ENCODE results near the gene SMPD3. TPM values are rescaled to one million over a fixed set of nuclear protein-coding genes. Genes with fewer than 3 reads are reported as not detected.

Gene SMPD3
- total and polyA plus RNA-seq, 2 donors (not counting 3 experiments of a cell fraction or from before 2014, with no cell fraction given), result not detected

DNA sequence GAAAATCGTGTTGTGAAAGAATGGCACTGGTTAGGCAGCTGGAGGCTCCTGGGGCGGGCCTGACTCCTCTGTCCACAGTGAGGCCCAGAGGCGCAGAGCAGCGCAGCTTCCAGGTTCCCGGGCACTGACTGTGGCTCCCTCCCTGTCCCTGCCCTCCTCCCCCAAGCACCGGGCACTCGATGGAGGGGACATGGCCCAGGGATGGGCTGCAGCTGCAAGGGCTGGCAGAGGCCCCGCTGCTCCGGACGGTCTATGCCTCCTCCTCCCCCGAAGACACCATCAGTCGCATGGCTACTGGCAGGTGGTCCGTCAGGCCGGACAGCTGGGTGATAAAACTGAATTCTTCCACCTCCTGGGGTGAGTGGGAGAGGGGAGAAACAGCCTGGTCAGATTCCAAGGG, 87.4 kb downstream of the SMPD3 start:
- intact Hi-C loops (cut with micrococcal nuclease), result no loop called here
- Histone ChIP-seq H3K36me3 (ENCODE audit: control insufficient read depth in 2 of 2, extremely low read depth in 1 of 2, insufficient read depth in 2 of 2, low read length in 2 of 2) (peaks cover 0 to 17% of the 10 kb centered on the region in 2 experiments), H3K27me3 (ENCODE audit: control insufficient read depth in 2 of 2, insufficient read depth in 2 of 2, low read length in 2 of 2) (no peaks in the 10 kb centered on the region), H3K27ac (ENCODE audit: insufficient read depth, low read depth, low read length) (no peak overlapping the region), H3K9me3 (replicated peaks; ENCODE audit: control insufficient read depth, insufficient read depth, low read length) (no peaks in the 10 kb centered on the region), H3K9me1 (replicated peaks; ENCODE audit: control insufficient read depth, extremely low read depth, insufficient read depth, low read length) (no peaks in the 10 kb centered on the region), H4K20me1 (replicated peaks; ENCODE audit: control insufficient read depth, extremely low read depth, insufficient read depth, low read length) (no peaks in the 10 kb centered on the region), H3K4me3 (replicated peaks in 1 of 3; ENCODE audit: insufficient read depth in 1 of 3, low read depth in 1 of 3, low read length in 3 of 3) (no peak overlapping the region), H2AFZ (ENCODE audit: low read depth, low read length) (no peak overlapping the region), H3K9ac (replicated peaks; ENCODE audit: extremely low read depth, insufficient read depth, low read length) (no peak overlapping the region), H3K79me2 (ENCODE audit: control insufficient read depth, insufficient read depth, low read length) (no peaks in the 10 kb centered on the region), H3K4me1 (ENCODE audit: control insufficient read depth, extremely low read depth, insufficient read depth, low read length) (no peaks in the 10 kb centered on the region), H3K4me2 (ENCODE audit: insufficient read depth, low read length) (no peak overlapping the region)
- ChIA-PET CTCF (interaction anchor here (1.4 to 1.8 kb wide), 2 partner anchors 36 to 99 kb away, joined by 5 read pairs; no protein-coding TSS in a partner anchor), POLR2A (no interaction called here)
- FAIRE-seq, result no peak
- no TSS peak for BruUV-seq (replicated peaks)
- TF ChIP-seq, protein P1, sequence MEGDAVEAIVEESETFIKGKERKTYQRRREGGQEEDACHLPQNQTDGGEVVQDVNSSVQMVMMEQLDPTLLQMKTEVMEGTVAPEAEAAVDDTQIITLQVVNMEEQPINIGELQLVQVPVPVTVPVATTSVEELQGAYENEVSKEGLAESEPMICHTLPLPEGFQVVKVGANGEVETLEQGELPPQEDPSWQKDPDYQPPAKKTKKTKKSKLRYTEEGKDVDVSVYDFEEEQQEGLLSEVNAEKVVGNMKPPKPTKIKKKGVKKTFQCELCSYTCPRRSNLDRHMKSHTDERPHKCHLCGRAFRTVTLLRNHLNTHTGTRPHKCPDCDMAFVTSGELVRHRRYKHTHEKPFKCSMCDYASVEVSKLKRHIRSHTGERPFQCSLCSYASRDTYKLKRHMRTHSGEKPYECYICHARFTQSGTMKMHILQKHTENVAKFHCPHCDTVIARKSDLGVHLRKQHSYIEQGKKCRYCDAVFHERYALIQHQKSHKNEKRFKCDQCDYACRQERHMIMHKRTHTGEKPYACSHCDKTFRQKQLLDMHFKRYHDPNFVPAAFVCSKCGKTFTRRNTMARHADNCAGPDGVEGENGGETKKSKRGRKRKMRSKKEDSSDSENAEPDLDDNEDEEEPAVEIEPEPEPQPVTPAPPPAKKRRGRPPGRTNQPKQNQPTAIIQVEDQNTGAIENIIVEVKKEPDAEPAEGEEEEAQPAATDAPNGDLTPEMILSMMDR (IDR thresholded peaks at IDR 0.05; ENCODE audit: extremely low read depth in 1 of 2, insufficient read depth in 1 of 2, low read depth in 1 of 2, low read length in 2 of 2), result no peak
- no peak for TF ChIP-seq POLR2AphosphoS5 (IDR thresholded peaks at IDR 0.05; ENCODE audit: insufficient read depth, low read depth, low read length)
- TF ChIP-seq, protein P2, sequence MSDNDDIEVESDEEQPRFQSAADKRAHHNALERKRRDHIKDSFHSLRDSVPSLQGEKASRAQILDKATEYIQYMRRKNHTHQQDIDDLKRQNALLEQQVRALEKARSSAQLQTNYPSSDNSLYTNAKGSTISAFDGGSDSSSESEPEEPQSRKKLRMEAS (IDR thresholded peaks at IDR 0.05; ENCODE audit: insufficient read depth, insufficient read length), result no peak
- no peak for TF ChIP-seq EZH2 (IDR thresholded peaks at IDR 0.05; ENCODE audit: borderline replicate concordance, low read depth, low read length, severe bottlenecking)
- TF ChIP-seq POLR2A (IDR thresholded peaks at IDR 0.05; ENCODE audit: low read depth, low read length), result no peak
- no peak for TF ChIP-seq JUN (IDR thresholded peaks at IDR 0.05; ENCODE audit: borderline replicate concordance, insufficient read depth, insufficient read length, low read depth)
- no peak for TF ChIP-seq MYC (IDR thresholded peaks at IDR 0.05; ENCODE audit: low read depth, low read length)
- no peak for TF ChIP-seq GATA2 (IDR thresholded peaks at IDR 0.05; ENCODE audit: insufficient read depth, insufficient read length, low read depth, low read length)
- no peak for TF ChIP-seq FOS (IDR thresholded peaks at IDR 0.05; ENCODE audit: borderline replicate concordance, insufficient read depth, low read length)
- DNase-seq (ENCODE audit: low read depth, low spot score), result no peak
- dilution Hi-C loops (cut with MboI; ENCODE audit: extremely low pct_ligation_motif_present, low sequenced_read_pairs), result no loop called here

All from endothelial cell of umbilical vein (primary cell).